BJ (cell line): ENCODE measurements around the gene GFER. TPM values are rescaled to one million over a fixed set of nuclear protein-coding genes. Genes with fewer than 3 reads are reported as not detected.

ENCODE experiments used
- CTCF ChIA-PET: fragments of 350-600 bp; formaldehyde crosslinking; extraction: SDS; loops from one replicate; lab custom pipeline; 2021; ENCODE audit warnings: antibody characterized with exemption, inconsistent platforms; lab: Yijun Ruan, JAX
- POLR2A ChIA-PET: fragments of 300-600 bp; sonication (Branson Sonifier 250); formaldehyde crosslinking; extraction: SDS; loops from one replicate; lab custom pipeline; 2021; ENCODE audit warnings: antibody characterized with exemption; lab: Charles Lee
- DNase-seq: peaks from one replicate; pipeline ENCODE4 v3.0.0-alpha.2; 2011; ENCODE audit warnings: low read depth
- H3K27me3 ChIP-seq: 2 replicates; pipeline ENCODE4 v1.6.0; 2011; ENCODE audit warnings: low read length; ENCODE audit not compliant: control insufficient read depth, insufficient read depth
- H3K36me3 ChIP-seq: 2 replicates; pipeline ENCODE4 v1.5.1; 2011; ENCODE audit warnings: low read length; ENCODE audit not compliant: control insufficient read depth, insufficient read depth
- H3K4me3 ChIP-seq: 2 replicates; pipeline ENCODE4 v1.5.1; 2011; ENCODE audit warnings: low read depth, mild to moderate bottlenecking, control low read depth, low read length
- polyA plus RNA-seq: library from polyadenylated mRNA; depleted of rRNA; stranded (reverse); fragments of >200 nt; gene quantifications from 2 replicates; pipeline ENCODE4 v1.2.3, GENCODE V29; 2011
- TF ChIP-seq, protein P1 (sequence below): IDR thresholded peaks from 2 replicates; pipeline ENCODE4 v1.5.1; 2011; ENCODE audit warnings: low read depth, mild to moderate bottlenecking, control low read depth, inconsistent platforms, low read length, moderate library complexity; ENCODE audit not compliant: insufficient read depth

GFER gene
- polyA plus RNA-seq, 1 experiment, result 19.8 TPM

DNA sequence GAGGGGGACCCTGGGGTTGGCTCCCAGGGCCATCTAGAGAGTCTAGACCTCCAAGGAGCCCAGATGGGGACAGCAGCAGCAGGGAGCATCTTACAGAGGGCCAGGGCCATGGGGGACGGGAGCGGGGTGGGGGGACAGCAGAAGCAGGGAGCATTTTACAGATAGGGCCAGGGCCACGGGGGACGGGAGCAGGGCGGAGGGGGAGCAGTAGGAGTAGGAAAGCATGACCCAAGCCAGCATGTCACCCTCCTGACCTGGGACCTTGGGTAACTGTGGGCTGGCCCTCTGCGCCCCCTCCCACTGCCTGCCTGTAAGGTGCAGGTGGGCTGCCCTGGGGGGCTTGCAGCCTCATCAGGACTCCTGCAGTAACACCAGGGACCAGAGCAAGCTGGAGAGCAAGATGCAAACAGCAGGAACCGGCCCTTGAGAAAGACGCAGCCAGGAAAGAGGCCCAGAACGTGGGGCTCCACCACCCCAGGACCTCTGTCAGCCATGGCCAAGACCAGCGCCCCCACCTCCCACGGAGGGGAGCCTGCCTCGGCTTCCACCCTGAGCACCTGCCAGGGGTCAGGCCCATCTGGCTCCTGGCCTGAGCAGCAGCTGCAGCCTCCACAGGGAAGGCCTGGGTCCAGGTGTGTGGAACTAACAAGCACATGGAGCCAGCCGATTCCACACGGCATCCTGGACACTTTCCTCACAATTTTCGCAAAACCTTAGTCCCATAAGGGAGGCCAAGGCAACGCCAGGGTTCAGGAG is 23.3 kb downstream of the GFER start:
- TF ChIP-seq, protein P1, sequence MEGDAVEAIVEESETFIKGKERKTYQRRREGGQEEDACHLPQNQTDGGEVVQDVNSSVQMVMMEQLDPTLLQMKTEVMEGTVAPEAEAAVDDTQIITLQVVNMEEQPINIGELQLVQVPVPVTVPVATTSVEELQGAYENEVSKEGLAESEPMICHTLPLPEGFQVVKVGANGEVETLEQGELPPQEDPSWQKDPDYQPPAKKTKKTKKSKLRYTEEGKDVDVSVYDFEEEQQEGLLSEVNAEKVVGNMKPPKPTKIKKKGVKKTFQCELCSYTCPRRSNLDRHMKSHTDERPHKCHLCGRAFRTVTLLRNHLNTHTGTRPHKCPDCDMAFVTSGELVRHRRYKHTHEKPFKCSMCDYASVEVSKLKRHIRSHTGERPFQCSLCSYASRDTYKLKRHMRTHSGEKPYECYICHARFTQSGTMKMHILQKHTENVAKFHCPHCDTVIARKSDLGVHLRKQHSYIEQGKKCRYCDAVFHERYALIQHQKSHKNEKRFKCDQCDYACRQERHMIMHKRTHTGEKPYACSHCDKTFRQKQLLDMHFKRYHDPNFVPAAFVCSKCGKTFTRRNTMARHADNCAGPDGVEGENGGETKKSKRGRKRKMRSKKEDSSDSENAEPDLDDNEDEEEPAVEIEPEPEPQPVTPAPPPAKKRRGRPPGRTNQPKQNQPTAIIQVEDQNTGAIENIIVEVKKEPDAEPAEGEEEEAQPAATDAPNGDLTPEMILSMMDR, result no peak
- Histone ChIP-seq H3K36me3 (peaks cover 23% of the 10 kb centered on the region), H3K27me3 (no peaks in the 10 kb centered on the region), H3K4me3 (peak overlapping the region; percentile 77; the same call in 1 of the 2 replicates)
- no peak for DNase-seq
- CTCF ChIA-PET, result interaction anchor here (0.9 to 3.8 kb wide), 2 partner anchors 16 to 133 kb away, joined by 6 to 20 read pairs; no protein-coding TSS in a partner anchor
- POLR2A ChIA-PET, result interaction anchor here (0.7 to 2.1 kb wide), 2 partner anchors 43 to 148 kb away, joined by 3 to 7 read pairs; partner anchors contain the start of genes RPS2 and TRAF7

- H3K4me3 ChIP-seq, result peak overlapping the region; percentile 77
- DNase-seq, result peak; percentile 27
- POLR2A ChIA-PET, result interaction anchor here (0.7 to 2.1 kb wide), 2 partner anchors 43 to 147 kb away, joined by 3 to 7 read pairs; partner anchors contain the start of genes RPS2 and TRAF7
- H3K27me3 ChIP-seq, result no peaks in the 10 kb centered on the region
- TF ChIP-seq, protein P1, result no peak
- CTCF ChIA-PET, result interaction anchor here (0.9 to 3.8 kb wide), 2 partner anchors 15 to 132 kb away, joined by 6 to 20 read pairs; no protein-coding TSS in a partner anchor
- peaks cover 16% of the 10 kb centered on the region for H3K36me3 ChIP-seq
Measured at GRCh38 chr16:2008009-2008526, 24.1 kb downstream of the GFER start.

- ChIA-PET CTCF (interaction anchor here (0.7 to 3.8 kb wide), 2 partner anchors 14 to 132 kb away, joined by 4 to 20 read pairs; no protein-coding TSS in a partner anchor), POLR2A (interaction anchor here (2.1 kb wide), 1 partner anchor 147 kb away, joined by 7 read pairs; the partner anchor contains the start of gene TRAF7)
- DNase-seq, result no peak
- Histone ChIP-seq H3K27me3 (no peaks in the 10 kb centered on the region), H3K4me3 (peak overlapping the region; percentile 77), H3K36me3 (peaks cover 12% of the 10 kb centered on the region)
- TF ChIP-seq, protein P1, result no peak
Measured at GRCh38 chr16:2008631-2009163, 24.7 kb downstream of the GFER start.

- POLR2A ChIA-PET, result interaction anchor here (2.1 kb wide), 1 partner anchor 146 kb away, joined by 7 read pairs; the partner anchor contains the start of gene TRAF7
- Histone ChIP-seq H3K4me3 (peak overlapping the region; percentile 77), H3K27me3 (no peaks in the 10 kb centered on the region), H3K36me3 (peaks cover 12% of the 10 kb centered on the region)
- no peak for DNase-seq
- TF ChIP-seq, protein P1, result no peak
- CTCF ChIA-PET, result interaction anchor here (0.7 to 3.8 kb wide), 2 partner anchors 14 to 131 kb away, joined by 4 to 20 read pairs; no protein-coding TSS in a partner anchor
Measured at GRCh38 chr16:2009164-2009711, 25.2 kb downstream of the GFER start.
